Measurements from ENCODE around the gene RTBDN.
"Not testable (repeated sequence)": the region's sequence is repeated elsewhere in the genome, so short reads cannot be mapped to it uniquely, and the experiment has no call there.

The RTBDN gene

DNA sequence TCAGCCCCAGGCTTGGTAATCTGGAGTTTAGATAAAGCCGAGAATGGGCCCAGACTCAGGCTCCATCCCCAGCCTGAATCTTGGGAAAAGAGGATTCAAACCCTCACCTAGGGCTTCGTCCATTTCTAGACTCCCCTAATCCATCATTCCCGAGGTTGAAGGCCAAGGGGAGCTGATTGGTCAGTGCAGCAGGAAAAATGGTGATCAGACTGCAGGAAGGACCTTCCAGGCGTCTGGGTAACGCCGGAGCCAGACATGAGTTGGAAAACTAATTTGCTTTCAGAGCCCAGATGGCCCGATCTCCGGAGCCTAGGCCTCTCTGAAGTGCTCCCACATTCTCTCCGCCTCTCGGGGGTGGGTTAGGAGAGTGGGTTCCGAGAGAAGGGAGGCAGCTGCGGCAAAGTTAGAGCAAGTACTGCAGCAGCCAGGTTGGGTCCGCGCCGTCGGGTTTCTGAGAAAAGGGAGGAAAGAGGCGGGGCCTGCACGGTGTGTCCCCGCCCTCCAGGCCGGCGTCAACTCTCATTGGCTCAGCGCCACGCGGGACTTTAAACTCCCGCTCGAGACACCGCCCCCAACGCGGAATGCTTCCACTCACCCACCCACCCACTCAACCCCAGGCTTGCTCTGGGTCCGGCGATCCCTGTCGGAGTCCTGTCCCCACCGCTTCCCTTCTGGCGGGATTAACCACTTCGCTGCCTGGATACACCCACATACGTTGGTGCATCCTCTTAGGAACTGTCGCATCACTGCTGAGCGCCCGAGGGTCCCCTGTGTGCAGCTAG lies 788 bp upstream of the RTBDN start:
- Histone ChIP-seq H3K27me3 (replicated peaks; ENCODE audit: control insufficient read depth, insufficient read depth, low read length) (peaks cover 79% of the 10 kb centered on the region), H3K4me1 (ENCODE audit: control insufficient read depth, insufficient read depth, low read length) (no peaks in the 10 kb centered on the region), H3K36me3 (ENCODE audit: control insufficient read depth, insufficient read depth, low read length, severe bottlenecking) (no peaks in the 10 kb centered on the region), H3K9ac (ENCODE audit: low read length) (no peak overlapping the region), H3K9me3 (ENCODE audit: control insufficient read depth, low read length) (no peaks in the 10 kb centered on the region), H3K4me3 (ENCODE audit: low read length) (no peak overlapping the region)
- DNase-seq (ENCODE audit: low read depth) = peak; percentile 42

DNA sequence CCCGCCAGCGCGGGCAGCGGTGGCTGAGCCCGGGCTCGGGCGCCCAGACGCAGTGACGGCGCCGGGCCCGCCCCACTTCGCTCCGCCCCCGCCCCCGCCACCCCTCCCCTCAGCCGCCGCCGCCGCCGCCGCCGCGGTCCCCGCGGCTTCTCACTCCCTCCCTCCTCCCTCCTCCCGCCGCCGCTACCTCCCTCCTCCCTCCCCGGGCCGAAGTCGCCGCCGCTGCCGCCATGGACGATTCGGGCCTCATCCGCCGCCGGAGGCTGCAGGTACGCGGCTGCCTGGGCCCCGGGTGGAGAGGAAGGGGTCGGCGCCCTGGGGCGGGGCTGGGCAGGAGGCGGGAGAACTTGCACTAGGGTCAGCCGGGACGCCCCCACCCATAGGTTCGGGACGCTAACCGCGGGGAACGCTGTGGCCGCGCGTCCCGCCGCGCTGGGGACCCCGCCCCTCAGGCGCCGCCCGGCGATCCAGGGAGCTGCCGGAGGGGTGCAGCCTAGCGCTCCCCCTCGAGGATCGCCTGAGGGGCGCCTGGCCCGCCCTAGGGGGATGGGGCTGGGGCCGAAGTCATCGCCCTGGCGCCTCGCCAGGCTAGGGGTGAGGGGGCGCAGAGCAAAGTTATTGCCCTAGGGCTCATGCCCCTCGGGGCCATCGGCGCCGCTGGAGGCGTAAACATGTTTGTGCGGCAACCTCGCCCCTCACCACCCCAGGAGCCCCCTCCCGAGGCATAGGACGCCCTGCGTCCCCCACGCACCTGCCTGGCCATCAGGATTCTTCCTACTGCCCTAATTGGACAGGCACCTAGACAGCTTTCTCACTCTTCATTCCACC lies 427 bp downstream of the RTBDN start:
- Histone ChIP-seq H3K36me3 (ENCODE audit: control insufficient read depth, insufficient read depth, low read length, severe bottlenecking) (no peaks in the 10 kb centered on the region), H3K9ac (ENCODE audit: low read length) (no peak overlapping the region), H3K9me3 (ENCODE audit: control insufficient read depth, low read length) (no peaks in the 10 kb centered on the region), H3K4me3 (ENCODE audit: low read length) (no peak overlapping the region), H3K4me1 (ENCODE audit: control insufficient read depth, insufficient read depth, low read length) (no peaks in the 10 kb centered on the region), H3K27me3 (replicated peaks; ENCODE audit: control insufficient read depth, insufficient read depth, low read length) (peaks cover 78% of the 10 kb centered on the region)
- peak; percentile 53 for DNase-seq (ENCODE audit: low read depth)

- H3K9ac ChIP-seq (ENCODE audit: low read length) = no peak overlapping the region
- DNase-seq (ENCODE audit: low read depth) = no peak
- no peaks in the 10 kb centered on the region for H3K36me3 ChIP-seq (ENCODE audit: control insufficient read depth, insufficient read depth, low read length, severe bottlenecking)
- peaks cover 76% of the 10 kb centered on the region for H3K27me3 ChIP-seq (replicated peaks; ENCODE audit: control insufficient read depth, insufficient read depth, low read length)
- no peak overlapping the region for H3K4me3 ChIP-seq (ENCODE audit: low read length)
- H3K9me3 ChIP-seq (ENCODE audit: control insufficient read depth, low read length) = no peaks in the 10 kb centered on the region
- no peaks in the 10 kb centered on the region for H3K4me1 ChIP-seq (ENCODE audit: control insufficient read depth, insufficient read depth, low read length)
Measured at GRCh38 chr19:12833418-12833737, 1.0 kb downstream of the RTBDN start.

DNA sequence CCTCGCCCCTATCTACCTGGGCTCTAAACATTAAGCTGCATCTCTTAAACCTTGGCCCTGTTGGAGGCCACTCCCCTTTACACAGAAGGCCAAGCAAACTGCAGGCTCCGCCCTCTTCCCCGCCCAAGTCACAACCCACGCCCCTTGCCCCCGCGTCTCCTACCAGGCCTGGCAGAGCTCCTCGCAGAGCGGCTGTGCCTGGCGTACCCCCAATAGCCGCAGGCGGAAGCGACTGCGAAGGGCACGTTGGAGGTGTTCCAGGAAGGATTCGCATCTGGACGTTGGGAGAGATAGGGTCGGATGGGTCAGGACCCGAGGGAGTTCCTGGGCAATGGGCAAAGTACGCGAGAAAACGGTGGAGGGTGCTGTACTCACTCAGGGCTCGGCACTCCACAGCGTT lies 5.9 kb downstream of the RTBDN start:
- H3K27me3 ChIP-seq (replicated peaks; ENCODE audit: control insufficient read depth, insufficient read depth, low read length) = peaks cover 41% of the 10 kb centered on the region

DNA sequence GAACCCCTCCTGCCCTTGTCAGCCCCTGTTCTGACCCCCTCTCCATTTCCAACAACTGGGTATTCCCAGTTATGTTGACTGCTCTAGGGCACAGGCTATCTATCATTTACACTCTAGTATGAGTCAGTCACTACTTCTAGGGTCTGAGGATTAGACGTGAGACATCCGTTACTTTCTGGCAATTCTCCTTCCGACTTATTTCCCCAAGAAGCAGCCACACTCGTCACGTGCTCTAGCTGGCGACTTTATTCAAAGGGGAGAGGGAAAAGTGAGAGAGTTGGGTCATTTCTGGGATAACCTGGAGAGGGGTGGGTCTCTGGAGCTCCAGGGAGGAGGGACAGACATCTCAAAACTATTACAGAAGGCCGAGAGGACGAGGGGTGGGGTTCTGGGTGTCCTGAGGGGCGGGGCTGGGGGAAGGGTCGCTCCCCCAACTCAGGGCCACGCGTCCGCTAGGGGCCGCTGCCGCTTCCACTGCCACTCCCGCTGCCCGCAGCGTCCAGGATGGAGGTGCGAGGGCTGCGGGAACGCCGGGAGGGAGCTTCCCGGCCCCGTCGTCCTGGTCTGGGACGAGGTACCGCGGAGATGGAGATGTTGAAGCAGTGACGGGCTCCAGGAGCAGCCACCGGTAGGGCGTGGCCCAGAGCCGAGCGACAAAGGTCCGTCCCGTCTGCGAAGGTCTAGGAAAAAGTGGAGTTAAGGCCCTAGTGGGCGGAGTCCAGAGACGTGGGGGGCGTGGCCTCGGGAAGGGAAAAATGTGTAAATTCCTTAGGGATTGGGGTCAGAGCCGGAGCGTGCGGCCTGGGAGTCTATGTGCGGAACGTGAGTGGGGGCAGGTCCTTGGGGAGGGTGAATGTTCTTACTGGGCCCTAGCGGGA lies 8.9 kb downstream of the RTBDN start:
- no peaks in the 10 kb centered on the region for H3K36me3 ChIP-seq (ENCODE audit: control insufficient read depth, insufficient read depth, low read length, severe bottlenecking)
- no peak overlapping the region for H3K9ac ChIP-seq (ENCODE audit: low read length)
- no peaks in the 10 kb centered on the region for H3K4me1 ChIP-seq (ENCODE audit: control insufficient read depth, insufficient read depth, low read length)
- no peaks in the 10 kb centered on the region for H3K9me3 ChIP-seq (ENCODE audit: control insufficient read depth, low read length)
- no peak for DNase-seq (ENCODE audit: low read depth)
- no peak overlapping the region for H3K4me3 ChIP-seq (ENCODE audit: low read length)
- peaks cover 17% of the 10 kb centered on the region for H3K27me3 ChIP-seq (replicated peaks; ENCODE audit: control insufficient read depth, insufficient read depth, low read length)

More for the DNA sequence above, 5.9 kb downstream of the RTBDN start:
- no peaks in the 10 kb centered on the region for H3K4me1 ChIP-seq (ENCODE audit: control insufficient read depth, insufficient read depth, low read length)
- H3K9me3 ChIP-seq (ENCODE audit: control insufficient read depth, low read length) = no peaks in the 10 kb centered on the region
- H3K36me3 ChIP-seq (ENCODE audit: control insufficient read depth, insufficient read depth, low read length, severe bottlenecking) = no peaks in the 10 kb centered on the region
- no peak for DNase-seq (ENCODE audit: low read depth)
- no peak overlapping the region for H3K4me3 ChIP-seq (ENCODE audit: low read length)
- no peak overlapping the region for H3K9ac ChIP-seq (ENCODE audit: low read length)

- H3K9ac ChIP-seq (ENCODE audit: low read length) = no peak overlapping the region
- H3K36me3 ChIP-seq (ENCODE audit: control insufficient read depth, insufficient read depth, low read length, severe bottlenecking) = no peaks in the 10 kb centered on the region
- H3K9me3 ChIP-seq (ENCODE audit: control insufficient read depth, low read length) = no peaks in the 10 kb centered on the region
- no peaks in the 10 kb centered on the region for H3K4me1 ChIP-seq (ENCODE audit: control insufficient read depth, insufficient read depth, low read length)
- H3K27me3 ChIP-seq (replicated peaks; ENCODE audit: control insufficient read depth, insufficient read depth, low read length) = peaks cover 3% of the 10 kb centered on the region
- DNase-seq (ENCODE audit: low read depth) = no peak
- H3K4me3 ChIP-seq (ENCODE audit: low read length) = no peak overlapping the region
Measured at GRCh38 chr19:12821761-12822160, 12.6 kb downstream of the RTBDN start.

DNA sequence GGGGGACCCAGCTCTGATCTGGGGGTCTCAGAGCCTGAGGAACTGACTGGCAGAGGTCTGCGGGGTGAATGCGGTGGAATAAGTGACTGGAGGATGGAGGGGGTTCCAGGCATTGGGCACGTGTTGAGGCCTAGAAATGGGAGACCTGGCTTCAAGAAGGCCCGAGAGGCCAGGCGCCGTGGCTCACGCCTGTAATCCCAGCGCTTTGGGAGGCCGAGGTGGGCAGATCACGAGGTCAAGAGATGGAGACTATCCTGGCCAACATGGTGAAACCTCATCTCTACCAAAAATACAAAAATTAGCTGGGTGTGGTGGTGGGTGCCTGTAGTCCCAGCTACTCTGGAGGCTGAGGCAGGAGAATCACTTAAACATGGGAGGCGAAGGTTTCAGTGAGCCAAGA lies 16.6 kb downstream of the RTBDN start:
- DNase-seq (ENCODE audit: low read depth); H3K36me3 ChIP-seq (ENCODE audit: control insufficient read depth, insufficient read depth, low read length, severe bottlenecking); H3K4me1 ChIP-seq (ENCODE audit: control insufficient read depth, insufficient read depth, low read length); H3K9ac ChIP-seq (ENCODE audit: low read length); H3K27me3 ChIP-seq (replicated peaks; ENCODE audit: control insufficient read depth, insufficient read depth, low read length); H3K4me3 ChIP-seq (ENCODE audit: low read length); H3K9me3 ChIP-seq (ENCODE audit: control insufficient read depth, low read length): not testable (repeated sequence)

GRCh38 chr19:12817188-12817587 lies 17.2 kb downstream of the RTBDN start:
- not testable (repeated sequence) for H3K9me3 ChIP-seq (ENCODE audit: control insufficient read depth, low read length); H3K27me3 ChIP-seq (replicated peaks; ENCODE audit: control insufficient read depth, insufficient read depth, low read length); H3K4me3 ChIP-seq (ENCODE audit: low read length); DNase-seq (ENCODE audit: low read depth); H3K4me1 ChIP-seq (ENCODE audit: control insufficient read depth, insufficient read depth, low read length); H3K9ac ChIP-seq (ENCODE audit: low read length); H3K36me3 ChIP-seq (ENCODE audit: control insufficient read depth, insufficient read depth, low read length, severe bottlenecking)

DNA sequence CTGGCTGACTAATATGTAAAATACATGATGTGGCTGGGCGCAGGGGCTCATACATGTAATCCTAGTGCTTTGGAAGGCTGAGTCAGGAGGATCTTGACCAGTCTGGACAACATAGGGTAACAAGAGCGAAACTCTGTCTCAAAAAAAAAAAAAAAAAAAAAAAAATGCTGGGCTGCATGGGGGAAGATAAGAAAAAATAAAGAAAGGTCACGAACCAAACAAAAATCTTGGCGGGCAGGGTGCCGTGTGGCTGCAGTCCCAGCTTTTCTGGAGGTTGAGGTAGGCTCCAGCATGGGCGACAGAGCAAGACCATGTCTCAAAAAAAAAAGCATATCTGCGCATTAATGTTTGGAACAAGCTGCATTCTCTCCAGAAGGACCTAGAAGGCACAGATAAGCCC lies 19.3 kb downstream of the RTBDN start:
- H3K27me3 ChIP-seq (replicated peaks; ENCODE audit: control insufficient read depth, insufficient read depth, low read length) = no peaks in the 10 kb centered on the region
- H3K4me1 ChIP-seq (ENCODE audit: control insufficient read depth, insufficient read depth, low read length) = no peaks in the 10 kb centered on the region
- H3K9ac ChIP-seq (ENCODE audit: low read length) = no peak overlapping the region
- no peaks in the 10 kb centered on the region for H3K9me3 ChIP-seq (ENCODE audit: control insufficient read depth, low read length)
- H3K4me3 ChIP-seq (ENCODE audit: low read length) = no peak overlapping the region
- H3K36me3 ChIP-seq (ENCODE audit: control insufficient read depth, insufficient read depth, low read length, severe bottlenecking) = no peaks in the 10 kb centered on the region
- no peak for DNase-seq (ENCODE audit: low read depth)

GRCh38 chr19:12806242-12807081 lies 27.9 kb downstream of the RTBDN start, which contains the start of gene RNASEH2A:
Gene RNASEH2A (plus strand): TSS chr19:12806584. CDS start chr19:12806674, 90 bp downstream.
- no peaks in the 10 kb centered on the region for H3K9me3 ChIP-seq (ENCODE audit: control insufficient read depth, low read length)
- peaks cover 20% of the 10 kb centered on the region for H3K4me1 ChIP-seq (ENCODE audit: control insufficient read depth, insufficient read depth, low read length)
- H3K9ac ChIP-seq (ENCODE audit: low read length) = peak within 1 kb of the TSS; percentile 82
- H3K27me3 ChIP-seq (replicated peaks; ENCODE audit: control insufficient read depth, insufficient read depth, low read length) = no peaks in the 10 kb centered on the region
- no peaks in the 10 kb centered on the region for H3K36me3 ChIP-seq (ENCODE audit: control insufficient read depth, insufficient read depth, low read length, severe bottlenecking)
- H3K4me3 ChIP-seq (ENCODE audit: low read length) = peak within 1 kb of the TSS; percentile 85
- DNase-seq (ENCODE audit: low read depth) = peak; percentile 95
